Occipital lobe (tissue), 2 donors: Measurements from ENCODE around the gene ARMC8. TPM values are rescaled to one million over a fixed set of nuclear protein-coding genes. Genes with fewer than 3 reads are reported as not detected.

Experiments used
- DNase-seq: peaks from one replicate; lab custom pipeline; 2025; lab: John Stamatoyannopoulos, UW
- total RNA-seq: library from RNA; depleted of rRNA; stranded (reverse); fragments of >200 nt; gene quantifications from one replicate; pipeline ENCODE4 v1.2.3, GENCODE V29; 2014

Gene ARMC8
- total RNA-seq, 1 donor from 2014 or later, result 85.6 TPM

DNA sequence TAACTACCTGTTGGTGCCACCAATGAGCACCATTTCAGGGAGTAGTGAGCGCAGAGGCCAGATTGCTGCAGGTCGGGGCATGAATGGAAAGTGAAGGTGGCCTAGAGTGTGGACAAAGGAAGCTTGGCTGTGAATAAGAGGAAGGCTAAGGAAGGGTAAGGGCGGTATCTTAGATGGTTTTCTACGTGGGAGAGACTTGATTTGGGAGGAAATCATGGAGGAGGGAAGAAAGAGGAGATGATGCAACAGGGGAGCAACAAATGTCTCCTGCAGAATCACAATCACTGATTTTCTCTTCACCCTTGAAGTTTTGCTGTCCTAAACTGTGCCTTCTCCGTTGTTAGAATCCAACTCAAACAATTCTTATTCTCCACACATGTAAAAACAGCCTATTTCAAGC lies 120.8 kb downstream of the ARMC8 start:
- DNase-seq, result no peak

- no peak for DNase-seq
Measured at GRCh38 chr3:138308783-138309182, 121.7 kb downstream of the ARMC8 start.

DNA sequence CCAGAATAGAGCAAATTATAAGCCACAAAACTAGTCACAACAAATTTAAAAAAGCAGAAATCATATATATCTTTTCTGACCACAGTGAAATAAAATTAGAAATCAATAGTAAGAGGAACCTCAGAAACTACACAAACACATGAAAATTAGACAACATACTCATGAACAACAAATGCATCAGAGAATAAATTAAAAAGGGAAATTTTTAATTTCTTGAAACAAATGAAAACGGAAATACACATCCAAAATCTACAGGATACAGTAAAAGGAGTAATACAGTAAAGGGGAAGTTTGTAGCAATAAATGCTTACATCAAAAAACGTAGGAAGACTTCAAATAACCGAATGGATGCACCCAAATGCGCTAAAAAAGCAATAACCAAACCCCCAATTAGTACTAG lies 123.4 kb downstream of the ARMC8 start:
- no peak for DNase-seq

- no peak for DNase-seq
Measured at GRCh38 chr3:138314751-138315150, 127.7 kb downstream of the ARMC8 start.

GRCh38 chr3:138317687-138318086 lies 130.6 kb downstream of the ARMC8 start:
- no peak for DNase-seq

- DNase-seq, result no peak
Measured at GRCh38 chr3:138323971-138324370, 136.9 kb downstream of the ARMC8 start.

GRCh38 chr3:138325990-138326389 lies 138.9 kb downstream of the ARMC8 start:
- DNase-seq, result no peak

DNA sequence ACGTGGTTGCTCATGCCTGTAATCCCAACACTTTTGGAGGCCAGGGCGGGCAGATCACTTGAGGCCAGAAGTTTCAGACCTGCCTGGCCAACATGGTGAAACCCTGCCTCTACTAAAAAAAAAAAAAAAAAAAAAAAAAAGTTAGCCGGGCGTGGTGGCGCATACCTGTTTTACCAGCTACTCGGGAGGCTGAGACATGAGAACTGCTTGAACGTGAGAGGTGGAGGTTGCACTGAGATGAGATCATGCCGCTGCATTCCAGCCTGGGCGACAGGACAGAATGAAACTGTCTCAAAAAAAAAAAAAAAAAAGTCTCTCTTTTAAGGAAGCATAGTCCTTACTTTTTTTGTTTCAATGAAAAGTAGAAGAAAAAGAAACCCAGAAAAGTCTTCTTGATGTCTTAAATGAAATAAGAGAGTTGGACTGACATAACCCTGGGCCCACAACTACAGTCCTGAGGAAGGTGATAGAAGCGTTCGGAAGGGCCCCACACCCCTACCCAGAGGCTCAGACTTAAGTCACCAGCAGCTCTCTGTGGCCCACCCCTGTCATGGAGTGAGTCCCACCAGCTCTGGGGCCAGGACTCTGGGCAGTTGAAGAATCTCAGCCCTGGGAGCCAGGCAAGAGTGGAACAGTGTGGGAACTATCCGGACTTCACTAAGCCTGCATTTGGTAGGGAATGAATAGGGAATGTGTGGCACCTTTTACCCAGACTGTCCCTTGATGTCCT lies 139.9 kb downstream of the ARMC8 start:
- no peak for DNase-seq

DNA sequence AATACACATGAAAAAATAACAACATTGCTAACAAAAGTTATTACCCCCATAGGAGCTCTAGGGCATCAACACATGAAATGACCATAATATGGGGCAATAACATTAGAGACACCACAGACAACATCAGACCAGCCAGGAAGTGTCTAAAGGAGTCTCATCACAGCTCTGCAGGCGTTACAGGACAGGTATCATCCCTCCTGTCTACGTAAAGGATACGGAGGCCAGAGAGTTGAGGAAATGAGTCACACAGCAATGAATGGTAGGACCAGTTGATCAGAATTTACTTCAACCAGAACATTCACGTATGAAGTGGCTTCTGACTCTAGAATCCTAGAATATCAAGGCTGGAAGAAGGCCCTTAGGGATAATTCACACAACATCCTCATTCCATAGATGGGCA lies 140.7 kb downstream of the ARMC8 start:
- DNase-seq, result no peak

- DNase-seq, result no peak
Measured at GRCh38 chr3:138328341-138328740, 141.2 kb downstream of the ARMC8 start.

DNA sequence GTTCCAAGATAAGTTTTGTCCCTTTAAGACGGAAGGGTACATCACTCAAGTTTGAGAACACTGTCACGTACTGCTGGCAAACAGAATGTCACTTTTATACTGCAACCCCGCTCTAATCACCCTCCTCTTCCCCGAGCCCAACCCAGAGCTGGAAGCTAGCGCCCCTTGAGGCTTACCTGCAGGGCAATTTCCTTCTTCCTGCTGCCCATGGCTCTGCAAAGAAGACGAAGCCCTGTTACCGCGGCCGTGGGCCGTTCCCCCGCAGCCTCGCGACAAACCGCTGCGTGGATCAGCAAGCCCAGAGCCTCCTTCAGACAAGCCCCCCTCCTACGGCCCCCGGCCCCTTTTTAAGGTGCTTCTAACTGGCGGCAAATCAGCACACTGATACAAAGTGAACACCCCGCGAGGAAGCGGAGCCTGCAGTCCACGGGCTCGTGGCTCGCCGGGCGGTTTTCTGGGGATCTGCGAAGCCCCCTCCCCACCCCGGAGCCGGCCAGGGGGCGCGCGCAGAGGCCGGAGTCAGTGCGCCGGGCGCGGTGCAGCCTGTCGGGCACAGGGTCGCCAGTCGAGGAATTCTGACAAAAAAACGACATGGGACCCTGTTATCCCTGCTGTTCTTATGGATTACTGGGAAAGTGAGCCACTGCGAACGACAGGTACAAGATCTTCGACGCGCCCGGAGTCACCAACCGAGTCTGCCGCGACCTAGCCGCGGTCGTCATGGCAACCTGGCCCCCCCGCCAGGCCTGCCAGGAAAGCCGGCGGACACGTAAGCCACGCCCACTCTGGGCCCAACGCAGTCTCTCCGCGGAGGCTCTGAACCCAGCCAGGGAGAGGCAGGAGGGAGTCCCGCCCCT lies 142.3 kb downstream of the ARMC8 start, which contains the start of gene NME9:
NME9 (minus strand) TSS at position 725 of the 857 bp plus-strand sequence; CDS start at position 209, 516 bp downstream.
- DNase-seq, result peak; percentile 89

GRCh38 chr3:138329984-138330293 lies 142.8 kb downstream of the ARMC8 start:
- no peak for DNase-seq

DNA sequence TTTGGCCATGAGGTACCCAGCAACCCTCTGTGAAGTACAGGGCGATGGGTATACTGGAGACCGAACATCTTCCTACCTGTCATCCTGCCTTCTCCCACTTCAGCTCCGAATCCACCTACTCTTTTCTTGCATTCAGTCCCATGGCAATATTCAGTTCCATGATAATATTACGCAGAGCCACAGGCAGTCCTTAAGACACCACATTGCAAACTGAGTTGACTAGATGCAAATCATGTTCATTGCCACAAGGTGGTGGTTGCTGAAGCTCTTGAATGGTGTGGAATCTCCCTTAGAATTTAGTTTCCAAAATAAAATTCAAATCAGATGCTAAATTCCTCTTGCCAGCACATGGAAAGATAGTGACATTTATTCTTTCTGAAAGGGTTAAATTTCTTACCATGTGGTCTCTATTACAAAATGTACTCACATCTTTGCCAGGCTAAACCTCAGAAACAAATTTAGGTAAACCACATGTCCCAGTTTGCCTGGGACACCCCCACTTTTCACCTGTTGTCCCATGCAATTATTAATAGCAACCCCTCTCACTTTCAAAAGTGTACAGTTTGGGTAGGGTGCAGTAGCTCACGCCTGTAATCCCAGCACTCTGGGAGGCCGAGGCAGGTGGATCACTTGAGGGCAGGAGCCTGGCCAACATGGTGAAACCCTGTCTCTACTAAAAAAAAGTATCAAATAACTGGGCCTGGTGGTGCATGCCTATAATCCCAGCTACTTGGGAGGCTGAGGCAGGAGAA lies 144.2 kb downstream of the ARMC8 start:
- DNase-seq, result no peak

DNA sequence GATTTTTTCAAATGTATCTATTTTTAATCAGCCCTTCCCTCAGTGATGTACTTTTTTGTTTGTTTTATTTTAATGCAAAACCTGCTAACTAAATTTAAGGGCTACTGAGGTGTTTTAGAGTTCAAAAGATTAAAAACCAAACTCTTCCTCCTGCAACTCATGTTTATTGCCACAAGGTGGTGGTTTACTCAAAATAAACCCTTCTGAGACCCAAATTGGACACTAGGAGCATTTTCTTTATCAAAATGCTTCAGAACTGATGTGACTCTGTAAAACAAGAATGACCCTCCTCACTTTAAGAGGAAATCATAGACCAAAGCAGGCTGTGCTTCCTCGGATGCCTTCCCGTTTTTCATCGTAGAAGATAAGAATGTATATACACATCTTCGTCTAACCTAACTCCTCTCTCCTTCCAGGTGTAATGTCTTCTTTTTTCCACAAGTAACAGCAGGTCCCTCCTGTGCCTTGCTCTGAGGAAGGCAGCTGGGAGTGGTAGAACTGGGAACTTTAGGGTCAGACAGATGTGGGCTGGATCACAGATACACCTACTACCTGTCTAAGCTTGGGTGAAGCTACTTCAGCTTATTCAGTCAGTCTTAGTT lies 145.5 kb downstream of the ARMC8 start:
- DNase-seq, result no peak

GRCh38 chr3:138334608-138335007 lies 147.5 kb downstream of the ARMC8 start:
- no peak for DNase-seq

GRCh38 chr3:138336454-138336999 lies 149.4 kb downstream of the ARMC8 start:
- no peak for DNase-seq

GRCh38 chr3:138338244-138338643 lies 151.1 kb downstream of the ARMC8 start:
- DNase-seq, result no peak

DNA sequence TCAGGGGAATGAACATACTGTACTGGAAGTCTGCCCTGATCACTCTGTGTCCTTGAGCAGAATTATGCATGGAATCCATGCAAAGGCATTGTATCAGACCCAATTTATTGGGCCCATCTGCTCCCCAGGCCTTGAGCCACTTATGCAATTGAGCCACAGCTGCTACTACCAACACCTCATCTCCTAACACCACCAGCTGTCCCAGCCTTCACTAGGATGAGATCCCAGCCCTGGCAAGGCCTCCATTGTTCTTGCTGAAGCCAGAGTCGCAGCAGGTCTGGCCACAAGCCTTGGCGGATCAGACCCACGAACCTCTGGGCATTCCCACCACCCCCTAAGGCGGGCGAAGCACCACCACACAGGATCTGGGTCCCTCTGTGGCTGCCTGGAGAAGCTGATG lies 151.7 kb downstream of the ARMC8 start:
- no peak for DNase-seq

DNA sequence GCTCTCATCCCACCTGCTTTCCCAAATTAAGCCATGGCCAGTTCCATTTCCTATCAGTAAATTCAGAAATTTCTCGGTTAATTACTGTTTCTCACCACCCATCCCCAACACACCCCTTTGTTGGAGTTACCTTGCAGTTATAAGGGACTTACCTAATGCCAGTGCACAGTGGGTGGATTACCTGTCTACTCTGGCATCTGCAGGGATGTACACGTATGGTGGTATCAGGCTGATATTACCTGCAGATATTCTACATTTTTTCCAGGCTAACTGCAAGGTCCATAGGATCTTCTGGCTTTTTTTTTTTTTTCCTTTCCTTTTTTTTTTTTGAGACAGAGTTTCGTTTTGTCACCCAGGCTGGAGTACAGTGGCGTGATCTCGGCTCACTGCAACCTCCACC lies 153.4 kb downstream of the ARMC8 start:
- DNase-seq, result no peak

DNA sequence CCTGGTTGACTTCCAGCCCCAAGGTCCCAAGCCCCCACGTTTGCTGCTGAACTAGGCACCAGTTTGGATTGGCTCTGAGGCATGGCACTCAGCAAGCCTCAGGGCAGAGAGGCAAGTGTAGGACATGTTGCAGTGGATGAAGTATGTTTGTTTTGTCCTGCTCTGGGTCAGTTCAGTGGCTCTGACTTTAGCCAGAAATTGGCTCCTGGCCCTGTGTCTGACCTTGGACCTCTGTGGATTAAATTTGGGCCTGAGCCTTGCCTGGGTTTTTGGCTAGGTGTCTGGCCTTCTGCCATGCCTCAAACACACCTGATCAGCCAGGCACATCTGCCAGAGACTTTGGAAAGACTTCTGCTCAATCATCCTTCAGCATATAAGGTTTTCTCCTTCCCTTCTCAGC lies 157.7 kb downstream of the ARMC8 start:
- no peak for DNase-seq
